Stomach (tissue), 4 donors: ENCODE data around the gene SMPD1.

Experiments used
- CTCF ChIP-seq, 7 experiments: fragments of 450-650 bp in 4 of 7; fragments of 200-600 bp in 3 of 7; sonication (generic) in 3 of 7; IDR thresholded peaks; one replicate each; pipeline ENCODE4 v1.5.1; 2016 to 2019; ENCODE audit warnings: antibody characterized with exemption in 7 of 7, control low read depth in 2 of 7, mild to moderate bottlenecking in 1 of 7
- EP300 ChIP-seq: sonication (generic); formaldehyde crosslinking; IDR thresholded peaks from one replicate; pipeline ENCODE4 v1.6.1; 2017; ENCODE audit warnings: antibody characterized with exemption
- POLR2A ChIP-seq, 4 donors: fragments of 450-650 bp; IDR thresholded peaks; one replicate each; pipeline ENCODE4 v1.6.1; 2016; ENCODE audit warnings: antibody characterized with exemption in 4 of 4, control low read depth in 2 of 4, mild to moderate bottlenecking in 1 of 4, moderate library complexity in 1 of 4
- POLR2AphosphoS5 ChIP-seq, 3 donors: sonication (generic); formaldehyde crosslinking; IDR thresholded peaks; one replicate each; pipeline ENCODE4 v1.6.1; 2016; ENCODE audit warnings: antibody characterized with exemption in 3 of 3

GRCh38 chr11:6350486-6350885 is 39.8 kb upstream of the SMPD1 start:
- no peak for TF ChIP-seq POLR2A (IDR thresholded peaks at IDR 0.05)
- TF ChIP-seq POLR2AphosphoS5 (IDR thresholded peaks at IDR 0.05) = no peak
- no peak for TF ChIP-seq EP300
- TF ChIP-seq CTCF (IDR thresholded peaks at IDR 0.05) = no peak
